Activated CD4-positive, alpha-beta memory T cell treated with anti-CD3 and anti-CD28 coated beads for 36 hours (primary cell): Measurements from ENCODE around the gene AVPR1B. TPM values are rescaled to one million over a fixed set of nuclear protein-coding genes. Genes with fewer than 3 reads are reported as not detected.
A peak's percentile ranks its signal among the peaks of the same experiment; 100 is the strongest.

Experiments used
- CTCF ChIA-PET: fragments of 350-600 bp; sonication (Branson Sonifier 250); formaldehyde crosslinking; loops from one replicate; lab custom pipeline; 2021; ENCODE audit warnings: antibody characterized with exemption, inconsistent platforms; lab: Charles Lee
- POLR2A ChIA-PET: fragments of 350-600 bp; sonication (Branson Sonifier 250); formaldehyde crosslinking; loops from one replicate; lab custom pipeline; 2021; ENCODE audit warnings: antibody characterized with exemption; lab: Charles Lee
- DNase-seq: peaks from one replicate; pipeline ENCODE4 v3.0.0-alpha.2; 2020
- H3K27ac Mint-ChIP-seq: one replicate; pipeline ENCODE4 v1.8.0; 2021; ENCODE audit warnings: mixed read lengths
- H3K27me3 Mint-ChIP-seq: one replicate; pipeline ENCODE4 v1.8.0; 2021; ENCODE audit warnings: mixed read lengths
- H3K36me3 Mint-ChIP-seq: one replicate; pipeline ENCODE4 v1.8.0; 2021; ENCODE audit warnings: mixed read lengths
- H3K4me1 Mint-ChIP-seq: one replicate; pipeline ENCODE4 v1.8.0; 2021; ENCODE audit warnings: low read depth, mixed read lengths
- H3K4me3 Mint-ChIP-seq: one replicate; pipeline ENCODE4 v1.8.0; 2021; ENCODE audit warnings: mild to moderate bottlenecking, mixed read lengths
- H3K9me3 Mint-ChIP-seq: one replicate; pipeline ENCODE4 v1.8.0; 2021; ENCODE audit warnings: mixed read lengths
- intact Hi-C: fragments of 100-400 bp; cut with micrococcal nuclease; formaldehyde crosslinking; loops from one replicate; pipeline ENCODE4 v1.15.1; 2023
- total RNA-seq, 2 experiments: library from RNA; stranded (reverse); gene quantifications; one replicate each; pipeline ENCODE4 v1.2.3, GENCODE V29; 2021

The AVPR1B gene, protein sequence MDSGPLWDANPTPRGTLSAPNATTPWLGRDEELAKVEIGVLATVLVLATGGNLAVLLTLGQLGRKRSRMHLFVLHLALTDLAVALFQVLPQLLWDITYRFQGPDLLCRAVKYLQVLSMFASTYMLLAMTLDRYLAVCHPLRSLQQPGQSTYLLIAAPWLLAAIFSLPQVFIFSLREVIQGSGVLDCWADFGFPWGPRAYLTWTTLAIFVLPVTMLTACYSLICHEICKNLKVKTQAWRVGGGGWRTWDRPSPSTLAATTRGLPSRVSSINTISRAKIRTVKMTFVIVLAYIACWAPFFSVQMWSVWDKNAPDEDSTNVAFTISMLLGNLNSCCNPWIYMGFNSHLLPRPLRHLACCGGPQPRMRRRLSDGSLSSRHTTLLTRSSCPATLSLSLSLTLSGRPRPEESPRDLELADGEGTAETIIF
- total RNA-seq, result not detected

DNA sequence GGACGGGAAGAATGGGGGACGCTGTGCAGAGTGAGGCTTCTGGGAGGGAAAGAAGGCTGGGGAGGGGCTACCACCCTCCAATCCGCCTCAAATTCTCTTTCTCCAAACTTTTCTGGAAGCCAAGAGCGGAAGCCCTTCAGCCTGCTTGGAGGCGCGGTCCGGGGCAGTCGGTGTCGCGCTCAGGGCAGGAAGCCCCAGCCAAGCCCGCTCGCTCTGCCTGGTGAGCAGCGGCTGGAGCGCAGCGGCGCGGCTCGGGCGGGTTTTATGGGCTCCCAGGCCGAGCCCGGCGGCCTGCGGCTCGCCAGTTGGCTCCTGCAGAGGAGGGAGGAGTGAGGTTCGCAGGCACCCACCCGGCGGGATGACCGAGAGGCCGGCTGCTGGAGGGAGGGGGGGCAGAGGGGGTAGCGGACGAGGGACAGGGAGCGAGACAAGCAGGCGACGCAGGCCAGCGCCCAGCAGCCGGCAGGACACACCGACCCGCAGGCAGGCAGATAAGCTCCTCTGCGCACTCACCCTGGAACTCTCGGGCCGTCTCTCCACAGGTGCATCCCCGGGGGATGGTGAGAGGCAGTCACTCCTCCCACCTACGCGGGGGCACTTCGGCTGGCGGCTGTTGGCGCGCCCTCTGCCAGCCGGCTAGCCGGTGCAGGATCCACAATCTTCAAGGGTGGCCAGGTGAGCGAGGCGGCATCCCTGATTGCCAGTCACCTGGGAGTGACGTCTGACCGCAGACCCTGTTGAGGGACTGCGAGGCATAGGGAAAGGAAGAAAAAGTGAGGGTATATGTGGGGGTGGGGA is at the start of gene AVPR1B:
Gene AVPR1B, minus strand, starts transcription at position 238 of the 798 bp plus-strand sequence. CDS start 498 bp downstream, outside the sequence.
- H3K9me3 Mint-ChIP-seq, result peaks cover 12% of the 10 kb centered on the region
- intact Hi-C loops, result no loop called here
- CTCF ChIA-PET, result interaction anchor here (0.8 to 1.3 kb wide), 2 partner anchors 12 to 91 kb away, joined by 3 to 7 read pairs; no protein-coding TSS in a partner anchor
- peaks cover 33% of the 10 kb centered on the region for H3K27me3 Mint-ChIP-seq
- peaks cover 6% of the 10 kb centered on the region for H3K36me3 Mint-ChIP-seq
- peak within 1 kb of the TSS; percentile 46 for H3K4me3 Mint-ChIP-seq
- peak; percentile 62 for DNase-seq
- H3K4me1 Mint-ChIP-seq, result peaks cover 8% of the 10 kb centered on the region
- H3K27ac Mint-ChIP-seq, result no peak within 1 kb of the TSS
- POLR2A ChIA-PET, result no interaction called here

DNA sequence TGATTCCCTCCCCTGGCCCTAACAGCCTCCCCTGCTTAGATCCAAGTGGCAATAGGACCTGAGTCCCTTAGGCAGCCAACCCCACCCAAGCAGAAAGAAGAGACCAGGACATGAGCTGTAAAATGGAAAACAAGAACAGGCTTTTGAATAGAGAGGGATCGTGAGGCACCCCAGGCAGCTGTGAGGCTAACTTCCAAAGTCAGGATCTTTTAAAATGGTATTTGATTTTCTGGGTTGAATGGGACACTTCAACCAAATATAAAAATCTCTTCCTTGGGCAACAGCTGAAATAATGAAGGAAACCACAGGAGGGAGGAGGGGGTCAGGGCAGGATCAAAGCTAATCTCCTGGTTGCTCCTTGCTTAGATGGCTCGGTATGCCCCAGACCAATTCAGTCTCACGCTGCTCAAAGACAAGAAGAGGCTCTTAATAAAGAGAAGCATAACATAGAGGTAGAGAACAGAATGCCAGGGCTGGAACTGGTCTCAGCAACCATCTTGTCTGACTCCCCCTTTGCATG is 28.6 kb upstream of the AVPR1B start:
- ChIA-PET CTCF (no interaction called here), POLR2A (no interaction called here)
- intact Hi-C loops, result no loop called here
- peaks cover 10% of the 10 kb centered on the region for H3K27me3 Mint-ChIP-seq
- no peaks in the 10 kb centered on the region for H3K36me3 Mint-ChIP-seq
- no peak overlapping the region for H3K4me3 Mint-ChIP-seq
- DNase-seq, result no peak
- no peaks in the 10 kb centered on the region for H3K9me3 Mint-ChIP-seq
- no peak overlapping the region for H3K27ac Mint-ChIP-seq
- H3K4me1 Mint-ChIP-seq, result no peaks in the 10 kb centered on the region

DNA sequence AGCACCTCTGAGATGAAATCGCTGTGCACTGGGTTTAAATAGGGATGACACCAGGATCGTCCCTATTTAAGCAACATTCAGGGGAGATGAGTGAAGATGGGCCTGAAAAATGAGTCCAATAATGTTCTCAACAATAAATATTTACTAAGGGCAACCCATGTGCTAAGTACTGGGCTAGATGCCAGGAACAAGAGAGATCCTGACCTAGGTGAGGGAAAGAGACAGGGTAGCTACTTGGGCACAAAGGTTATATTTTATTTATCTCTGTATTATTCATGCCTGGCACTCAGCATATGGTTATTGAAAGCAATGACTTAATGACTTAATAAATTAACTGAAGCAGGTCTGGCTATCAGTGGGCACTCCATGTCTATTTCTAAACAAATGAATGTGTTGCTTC is 27.4 kb upstream of the AVPR1B start:
- Mint-ChIP-seq H3K4me1 (no peaks in the 10 kb centered on the region), H3K9me3 (no peaks in the 10 kb centered on the region), H3K36me3 (no peaks in the 10 kb centered on the region), H3K27ac (no peak overlapping the region), H3K4me3 (no peak overlapping the region), H3K27me3 (peaks cover 15% of the 10 kb centered on the region)
- intact Hi-C loops, result no loop called here
- POLR2A ChIA-PET, result no interaction called here
- CTCF ChIA-PET, result no interaction called here
- no peak for DNase-seq

DNA sequence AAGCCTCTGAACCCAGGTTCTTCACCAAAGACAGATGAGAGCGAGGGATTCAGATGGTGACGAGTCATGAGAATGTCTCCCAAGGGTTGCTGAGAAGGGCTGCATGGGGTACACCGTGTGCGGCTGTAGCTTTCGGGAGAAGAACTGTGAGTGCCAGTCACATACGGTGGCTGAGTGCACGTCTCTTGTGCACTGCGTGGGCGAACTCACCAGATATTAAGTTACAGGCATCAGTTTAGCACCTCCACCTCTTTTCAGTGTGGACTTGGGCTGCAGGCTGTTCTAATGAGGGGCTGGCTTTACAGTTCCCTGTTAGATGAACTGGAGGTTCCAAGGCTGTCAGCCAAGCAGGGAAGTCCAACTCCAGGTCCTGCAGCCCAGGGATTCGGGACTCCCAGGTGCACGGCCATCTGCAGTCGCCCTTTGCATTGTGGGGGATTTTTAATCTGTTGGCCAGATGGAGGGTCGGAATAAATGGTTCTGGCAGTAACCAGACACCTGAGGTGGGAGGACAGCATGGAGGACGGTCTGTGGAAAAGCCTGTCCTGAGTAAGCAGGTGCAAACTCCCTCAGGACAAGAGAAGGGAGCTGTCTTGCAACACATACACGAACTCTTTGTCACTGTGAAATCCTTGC is 26.5 kb upstream of the AVPR1B start:
- intact Hi-C loops, result no loop called here
- Mint-ChIP-seq H3K27me3 (peaks cover 20% of the 10 kb centered on the region), H3K9me3 (no peaks in the 10 kb centered on the region), H3K27ac (no peak overlapping the region), H3K4me3 (no peak overlapping the region), H3K36me3 (no peaks in the 10 kb centered on the region), H3K4me1 (no peaks in the 10 kb centered on the region)
- ChIA-PET POLR2A (no interaction called here), CTCF (no interaction called here)
- DNase-seq, result no peak

DNA sequence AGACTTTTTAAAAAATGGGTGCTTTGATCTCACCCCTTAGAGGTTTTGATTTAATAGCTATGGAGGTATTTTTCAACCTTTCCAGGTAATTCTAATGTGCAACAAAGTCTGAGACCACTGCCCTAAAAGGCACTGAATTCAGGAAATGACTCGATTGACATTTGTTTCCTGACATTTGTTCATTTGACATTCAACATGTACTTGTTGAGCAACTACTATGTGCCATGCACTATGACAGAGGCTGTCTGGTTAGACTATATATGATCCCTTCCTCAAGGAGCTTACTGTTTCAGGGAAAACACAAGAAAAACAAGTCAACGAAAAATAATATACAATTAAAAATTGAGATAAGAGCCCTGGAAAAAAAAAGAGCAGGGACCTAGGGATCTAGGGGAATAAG is 25.6 kb upstream of the AVPR1B start:
- Mint-ChIP-seq H3K4me1 (no peaks in the 10 kb centered on the region), H3K36me3 (no peaks in the 10 kb centered on the region), H3K9me3 (no peaks in the 10 kb centered on the region), H3K27ac (no peak overlapping the region), H3K4me3 (no peak overlapping the region), H3K27me3 (peaks cover 25% of the 10 kb centered on the region)
- POLR2A ChIA-PET, result no interaction called here
- CTCF ChIA-PET, result interaction anchor here (0.6 kb wide), 1 partner anchor 308 kb away, joined by 4 read pairs; no protein-coding TSS in a partner anchor
- intact Hi-C loops, result no loop called here
- no peak for DNase-seq

DNA sequence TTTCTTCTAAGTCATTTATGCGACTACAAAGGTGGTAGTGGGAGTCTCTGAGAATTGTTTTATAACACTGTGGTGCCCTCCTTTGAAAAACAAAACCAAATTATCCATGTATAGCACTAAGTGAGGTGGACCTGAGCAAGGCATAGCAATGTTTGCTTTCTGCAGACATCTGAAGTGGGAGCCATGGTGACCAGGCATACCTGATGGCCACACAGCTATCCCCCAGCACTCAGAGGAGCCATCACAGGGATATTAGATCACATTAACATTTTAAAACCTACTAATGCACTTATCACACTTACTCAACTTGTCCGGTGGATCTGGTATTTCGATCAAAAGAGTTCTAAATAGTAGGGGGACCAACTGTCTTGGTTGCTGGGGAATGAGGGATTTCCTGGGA is 24.8 kb upstream of the AVPR1B start:
- Mint-ChIP-seq H3K27me3 (peaks cover 28% of the 10 kb centered on the region), H3K36me3 (no peaks in the 10 kb centered on the region), H3K4me1 (no peaks in the 10 kb centered on the region), H3K27ac (no peak overlapping the region), H3K4me3 (no peak overlapping the region), H3K9me3 (no peaks in the 10 kb centered on the region)
- ChIA-PET POLR2A (no interaction called here), CTCF (no interaction called here)
- no peak for DNase-seq
- intact Hi-C loops, result no loop called here

DNA sequence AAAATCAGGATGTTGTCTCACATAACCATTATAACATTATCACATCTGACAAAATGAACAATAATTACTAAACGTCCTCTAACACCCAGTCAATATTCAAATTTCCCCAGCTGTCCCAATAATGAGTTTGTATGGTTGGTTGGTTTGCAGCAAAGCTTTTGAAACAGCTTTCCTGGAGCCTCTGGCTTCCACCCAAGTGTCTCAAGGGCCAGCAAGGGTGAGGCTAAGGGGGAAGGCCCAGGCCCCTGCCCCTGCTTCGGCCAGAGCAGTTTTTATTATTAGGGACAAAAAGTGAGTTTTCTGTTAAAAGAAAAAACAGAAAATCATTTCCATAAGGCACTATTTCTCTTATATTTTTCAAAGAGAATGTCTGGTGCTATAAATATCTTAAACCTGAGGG is 19.1 kb upstream of the AVPR1B start:
- H3K36me3 Mint-ChIP-seq, result no peaks in the 10 kb centered on the region
- no peaks in the 10 kb centered on the region for H3K4me1 Mint-ChIP-seq
- CTCF ChIA-PET, result no interaction called here
- DNase-seq, result no peak
- intact Hi-C loops, result no loop called here
- H3K27ac Mint-ChIP-seq, result no peak overlapping the region
- no peak overlapping the region for H3K4me3 Mint-ChIP-seq
- POLR2A ChIA-PET, result no interaction called here
- H3K27me3 Mint-ChIP-seq, result peaks cover 21% of the 10 kb centered on the region
- no peaks in the 10 kb centered on the region for H3K9me3 Mint-ChIP-seq

DNA sequence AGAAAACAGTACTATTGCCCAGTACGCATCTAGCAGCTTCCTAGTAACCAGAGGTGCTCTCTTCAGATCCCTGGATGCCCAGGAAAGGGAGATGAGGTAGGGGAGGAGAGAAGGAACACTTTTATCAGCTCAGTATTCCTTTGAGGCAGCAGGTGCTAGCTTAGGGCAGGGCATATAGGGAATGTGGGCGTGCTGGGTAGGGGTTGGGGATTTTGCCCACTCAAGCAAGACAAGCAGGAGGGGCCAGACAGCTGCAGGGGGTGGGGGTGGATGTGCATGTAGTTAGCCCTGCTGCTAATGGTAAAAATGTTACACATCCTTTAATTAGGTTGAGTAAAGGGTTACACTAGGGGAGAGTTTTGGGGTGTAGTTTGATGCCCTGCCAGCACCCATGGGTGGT is 18.1 kb upstream of the AVPR1B start:
- CTCF ChIA-PET, result no interaction called here
- Mint-ChIP-seq H3K27ac (no peak overlapping the region), H3K4me3 (no peak overlapping the region), H3K4me1 (no peaks in the 10 kb centered on the region), H3K36me3 (no peaks in the 10 kb centered on the region), H3K27me3 (peaks cover 23% of the 10 kb centered on the region), H3K9me3 (no peaks in the 10 kb centered on the region)
- intact Hi-C loops, result no loop called here
- POLR2A ChIA-PET, result no interaction called here
- DNase-seq, result no peak

DNA sequence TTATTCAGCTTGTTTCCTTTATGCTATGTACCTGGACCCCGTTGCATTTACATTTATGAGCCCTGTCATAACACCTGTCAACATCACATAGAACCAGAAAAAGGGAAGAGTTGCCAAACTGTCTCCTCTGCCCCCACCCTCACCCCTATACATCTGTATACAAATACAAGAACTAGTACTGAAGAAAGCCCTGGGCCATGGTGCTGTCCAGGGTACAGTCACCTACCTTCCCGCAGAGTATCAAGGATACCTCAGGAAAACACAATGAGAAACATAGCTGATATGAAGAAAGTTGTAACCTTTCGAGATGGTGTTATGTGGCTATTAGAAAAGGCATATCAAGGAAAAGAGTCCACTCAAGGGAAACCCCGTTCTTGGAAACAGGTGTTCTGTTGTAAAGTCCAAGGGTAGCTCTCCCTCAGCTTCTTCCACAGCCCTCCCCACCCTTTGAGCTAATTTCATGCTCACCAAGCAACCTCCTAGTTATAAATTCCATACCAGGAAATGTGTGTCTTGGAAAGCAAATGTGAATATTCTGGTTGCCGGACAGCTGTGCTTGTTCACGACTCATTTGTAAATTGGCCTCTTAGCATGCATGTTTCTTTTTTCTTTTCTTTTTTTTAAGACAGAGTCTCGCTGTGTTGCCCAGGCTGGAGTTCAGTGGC is 16.7 kb upstream of the AVPR1B start:
- no peaks in the 10 kb centered on the region for H3K9me3 Mint-ChIP-seq
- H3K4me3 Mint-ChIP-seq, result no peak overlapping the region
- intact Hi-C loops, result no loop called here
- H3K27ac Mint-ChIP-seq, result no peak overlapping the region
- H3K27me3 Mint-ChIP-seq, result peaks cover 15% of the 10 kb centered on the region
- no peak for DNase-seq
- CTCF ChIA-PET, result interaction anchor here (1.6 kb wide), 1 partner anchor 215 kb away, joined by 4 read pairs; no protein-coding TSS in a partner anchor
- no peaks in the 10 kb centered on the region for H3K36me3 Mint-ChIP-seq
- POLR2A ChIA-PET, result no interaction called here
- H3K4me1 Mint-ChIP-seq, result no peaks in the 10 kb centered on the region

DNA sequence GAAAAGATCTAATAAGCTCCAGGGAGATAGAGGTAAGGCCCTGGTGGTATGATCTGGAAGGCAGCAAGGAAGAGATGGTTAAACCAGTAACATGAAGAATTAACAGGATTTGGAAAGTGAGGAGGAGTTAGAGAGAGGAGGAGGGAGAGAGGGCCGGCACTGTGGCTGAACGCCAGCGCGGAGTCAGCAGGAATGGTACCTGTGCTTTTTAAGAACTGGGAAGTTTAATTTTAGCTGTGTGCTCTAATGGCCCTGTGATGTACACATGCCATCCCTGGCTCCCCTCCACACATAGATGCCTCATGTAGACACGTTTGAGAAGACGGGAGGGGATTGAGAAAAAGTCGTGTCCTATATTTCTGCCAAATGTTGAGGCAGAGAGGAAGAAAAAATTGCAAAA is 13.8 kb upstream of the AVPR1B start:
- no peak overlapping the region for H3K27ac Mint-ChIP-seq
- ChIA-PET CTCF (interaction anchor here (1.3 kb wide), 1 partner anchor 25 kb away, joined by 3 read pairs; no protein-coding TSS in a partner anchor), POLR2A (no interaction called here)
- intact Hi-C loops, result no loop called here
- DNase-seq, result no peak
- H3K4me1 Mint-ChIP-seq, result no peaks in the 10 kb centered on the region
- H3K36me3 Mint-ChIP-seq, result no peaks in the 10 kb centered on the region
- peaks cover 20% of the 10 kb centered on the region for H3K27me3 Mint-ChIP-seq
- H3K9me3 Mint-ChIP-seq, result no peaks in the 10 kb centered on the region
- H3K4me3 Mint-ChIP-seq, result no peak overlapping the region

DNA sequence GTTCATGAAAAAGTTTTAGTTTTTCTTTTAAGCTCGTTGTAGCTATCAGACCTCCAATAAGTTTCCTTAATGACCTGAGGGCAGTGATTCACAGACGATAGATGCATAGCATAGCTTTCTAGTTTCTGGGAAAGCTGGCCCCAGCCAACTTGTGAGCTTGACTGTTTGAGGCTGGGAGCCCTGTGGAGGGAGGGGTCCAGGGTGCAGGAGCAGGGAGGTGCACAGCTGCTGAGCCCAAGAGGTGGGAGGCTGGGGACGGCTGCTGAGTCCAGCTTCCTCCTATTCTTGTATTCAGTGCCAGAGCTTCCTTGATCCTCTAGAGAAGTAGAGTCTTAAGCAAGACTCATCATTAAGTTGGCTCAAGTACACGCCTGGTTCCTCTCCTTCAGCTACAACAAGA is 11.0 kb upstream of the AVPR1B start:
- no peaks in the 10 kb centered on the region for H3K36me3 Mint-ChIP-seq
- H3K4me1 Mint-ChIP-seq, result no peaks in the 10 kb centered on the region
- H3K4me3 Mint-ChIP-seq, result no peak overlapping the region
- peaks cover 23% of the 10 kb centered on the region for H3K27me3 Mint-ChIP-seq
- no peaks in the 10 kb centered on the region for H3K9me3 Mint-ChIP-seq
- no peak for DNase-seq
- POLR2A ChIA-PET, result no interaction called here
- intact Hi-C loops, result no loop called here
- H3K27ac Mint-ChIP-seq, result no peak overlapping the region
- CTCF ChIA-PET, result interaction anchor here (1.3 kb wide), 1 partner anchor 22 kb away, joined by 3 read pairs; no protein-coding TSS in a partner anchor
